K562 (cell line): ENCODE data around the gene ILDR1. TPM values are rescaled to one million over a fixed set of nuclear protein-coding genes. Genes with fewer than 3 reads are reported as not detected.

Experiments
- ATAC-seq: fragments of 200-7000 bp; cut with Tn5 transposase; 3 replicates; pipeline ENCODE4 v1.9.1; 2020; ENCODE audit warnings: moderate library complexity
- BruUV-seq: library from RNA; stranded (reverse); fragments of 400-500 nt; replicated peaks from 2 replicates; lab custom pipeline; 2021; lab: Mats Ljungman, UMichigan
- CTCF ChIA-PET: fragments of 300-600 bp; formaldehyde crosslinking; extraction: SDS; loops from one replicate; lab custom pipeline; 2021; ENCODE audit warnings: low intra/inter-chr PET ratio; lab: Yijun Ruan, JAX
- POLR2A ChIA-PET: fragments of 300-600, 350-650 bp; sonication (Branson Sonifier 250); formaldehyde crosslinking; extraction: SDS; loops from one replicate; lab custom pipeline; 2021; ENCODE audit warnings: antibody characterized with exemption, inconsistent platforms; lab: Yijun Ruan, JAX
- DNase-seq, 4 experiments: peaks; one replicate each; pipeline versions ENCODE4 v3.0.0 to v3.0.0-alpha.2; 2011 to 2018; ENCODE audit warnings: low spot score in 3 of 4, mixed read lengths in 3 of 4; ENCODE audit errors: extremely low read depth in 1 of 4
- FAIRE-seq: peaks from 2 replicates; lab custom pipeline; 2011; peaks lifted over from hg19 to GRCh38; lab: Jason Lieb, UNC
- H2AFZ ChIP-seq: 2 replicates; pipeline ENCODE4 v1.6.0; 2011; ENCODE audit warnings: low read depth, low read length, control low read depth, inconsistent platforms
- H3K27ac ChIP-seq: fragments of 200-600 bp; 3 replicates; pipeline ENCODE4 v1.8.0; 2011; ENCODE audit warnings: low read depth, mild to moderate bottlenecking, control low read depth, inconsistent platforms, low read length, moderate library complexity, mixed read lengths; ENCODE audit errors: extremely low read depth
- H3K27me3 ChIP-seq, 2 experiments: fragments of 300-600 bp in 1 of 2; 2 replicates in 1 of 2; 3 replicates in 1 of 2; pipeline versions ENCODE4 v1.6.0 to v1.8.0; 2011; ENCODE audit warnings: inconsistent platforms in 2 of 2, low read length in 2 of 2, mild to moderate bottlenecking in 1 of 2, mixed read lengths in 1 of 2, moderate library complexity in 1 of 2; ENCODE audit not compliant: control insufficient read depth in 2 of 2, insufficient read depth in 2 of 2
- H3K36me3 ChIP-seq: fragments of 300-600 bp; 3 replicates; pipeline ENCODE4 v1.8.0; 2011; ENCODE audit warnings: mild to moderate bottlenecking, low read length, inconsistent platforms; ENCODE audit not compliant: control insufficient read depth, insufficient read depth
- H3K4me1 ChIP-seq, 2 experiments: fragments of 200-600 bp in 1 of 2; replicated peaks in 1 of 2; 2 replicates in 1 of 2; 3 replicates in 1 of 2; pipeline versions ENCODE4 v1.5.1 to v1.8.0; 2011; ENCODE audit warnings: inconsistent platforms in 2 of 2, low read length in 2 of 2, mild to moderate bottlenecking in 1 of 2, mixed read lengths in 1 of 2, moderate library complexity in 1 of 2; ENCODE audit not compliant: control insufficient read depth in 2 of 2, insufficient read depth in 2 of 2
- H3K4me2 ChIP-seq: 2 replicates; pipeline ENCODE4 v1.6.1; 2011; ENCODE audit warnings: low read length, control low read depth, inconsistent platforms, mixed read lengths; ENCODE audit not compliant: insufficient read depth
- H3K4me3 ChIP-seq: fragments of 200-600 bp; sonication (generic), shearing (Covaris generic); 2 replicates; pipeline ENCODE4 v1.5.1; 2016; ENCODE audit warnings: control low read depth, inconsistent platforms
- H3K79me2 ChIP-seq: fragments of 200-600 bp; 3 replicates; pipeline ENCODE4 v1.8.0; 2011; ENCODE audit warnings: low read length, inconsistent platforms; ENCODE audit not compliant: control insufficient read depth, insufficient read depth
- H3K9ac ChIP-seq, 2 experiments: 2 replicates each; pipeline versions ENCODE4 v1.6.0 to v1.6.1; 2011; ENCODE audit warnings: low read depth in 2 of 2, low read length in 2 of 2, control low read depth in 1 of 2, inconsistent platforms in 1 of 2, mild to moderate bottlenecking in 1 of 2, mixed read lengths in 1 of 2; ENCODE audit not compliant: insufficient read depth in 1 of 2
- H3K9me1 ChIP-seq: one replicate; pipeline ENCODE4 v1.6.0; 2011; ENCODE audit warnings: inconsistent platforms, mild to moderate bottlenecking, low read length, moderate library complexity; ENCODE audit not compliant: control insufficient read depth, insufficient read depth
- H3K9me3 ChIP-seq: replicated peaks from 2 replicates; pipeline ENCODE4 v1.5.1; 2011; ENCODE audit warnings: low read depth, low read length, inconsistent platforms; ENCODE audit not compliant: control insufficient read depth, insufficient read depth
- H4K20me1 ChIP-seq: replicated peaks from 2 replicates; pipeline ENCODE4 v1.6.1; 2011; ENCODE audit warnings: low read length, inconsistent platforms, mixed read lengths; ENCODE audit not compliant: control insufficient read depth, insufficient read depth
- BACH1 ChIP-seq: fragments of 200-800 bp; sonication (Bioruptor generic); IDR thresholded peaks from 2 replicates; pipeline ENCODE4 v1.6.1; 2016; ENCODE audit warnings: missing genetic modification characterization, missing compliant biosample characterization
- CBX8 ChIP-seq: fragments of 200-600 bp; sonication (generic); IDR thresholded peaks from 2 replicates; pipeline ENCODE4 v1.6.1; 2012; ENCODE audit warnings: borderline replicate concordance, mixed run types, low read depth, mild to moderate bottlenecking, moderate library complexity, mixed read lengths, low read length, control low read depth, inconsistent platforms; ENCODE audit not compliant: poor library complexity, severe bottlenecking; ENCODE audit errors: extremely low read depth
- HSF4 ChIP-seq: fragments of 250-450 bp; sonication (Bioruptor Pico); IDR thresholded peaks from 2 replicates; pipeline ENCODE4 v2.1.2; 2022; ENCODE audit warnings: mild to moderate bottlenecking, moderate library complexity, borderline replicate concordance
- KAT8 ChIP-seq: fragments of 450-650 bp; IDR thresholded peaks from 2 replicates; pipeline ENCODE4 v1.6.1; 2016; ENCODE audit warnings: low read depth, mild to moderate bottlenecking
- MCM3 ChIP-seq: fragments of 450-650 bp; IDR thresholded peaks from 2 replicates; pipeline ENCODE4 v1.6.1; 2016
- NRF1 ChIP-seq, 2 experiments: fragments of 450-650 bp; IDR thresholded peaks in 1 of 2; conservative IDR thresholded peaks in 1 of 2; 2 replicates each; pipeline ENCODE4 v1.6.1; 2014; ENCODE audit warnings: mild to moderate bottlenecking in 2 of 2
- POLR2AphosphoS2 ChIP-seq: IDR thresholded peaks from 2 replicates; pipeline ENCODE4 v1.6.1; 2012; ENCODE audit warnings: low read length, improper control_type of control experiment
- STAT6 ChIP-seq: sonication (generic); formaldehyde crosslinking; IDR thresholded peaks from 2 replicates; pipeline ENCODE4 v1.8.1; 2023; ENCODE audit warnings: mild to moderate bottlenecking, missing genetic modification reagents
- TRIM24 ChIP-seq, 2 experiments: fragments of 450-650 bp; IDR thresholded peaks; 2 replicates each; pipeline ENCODE4 v1.6.1; 2016
- ZBED1 ChIP-seq: IDR thresholded peaks from 2 replicates; pipeline ENCODE4 v1.6.1; 2014
- WGBS: fragments of 100-300 bp; shearing (Covaris generic); methylation state at CpG from one replicate; pipeline ENCODE4 v1.1.6; 2016; ENCODE audit warnings: low coverage, mixed read lengths; ENCODE audit not compliant: insufficient coverage; ENCODE audit errors: missing lambda C conversion rate; 5-methylcytosine and 5-hydroxymethylcytosine counted together
- in situ Hi-C: fragments of 300-500 bp; cut with MboI; formaldehyde crosslinking; loops from 4 replicates; pipeline ENCODE4 v1.15.0; 2018; ENCODE audit warnings: inconsistent platforms, mixed read lengths
- intact Hi-C: fragments of 100-400 bp; cut with micrococcal nuclease; formaldehyde crosslinking; loops from 2 replicates; pipeline ENCODE4 v1.14.2; 2022
- polyA plus RNA-seq, 8 experiments: library from polyadenylated mRNA; depleted of rRNA in 4 of 8; stranded (reverse) in 5 of 8; unstranded in 3 of 8; fragments of >200 nt; fragmentation: Nextera tagmentation in 2 of 8; fragmentation: Illumina TruSeq in 1 of 8; extraction: Ambion mirVana in 2 of 8; extraction: Trizol in 1 of 8; gene quantifications; 2 replicates each; pipeline versions ENCODE4 v1.2.1 to v1.2.3, GENCODE V29; 2011 to 2014; ENCODE audit warnings: inconsistent platforms in 1 of 8, missing spikeins in 1 of 8
- total RNA-seq, 7 experiments: library from RNA; depleted of rRNA in 6 of 7; stranded (reverse); fragments of >200 nt in 6 of 7; fragmentation: Illumina TruSeq in 2 of 7; extraction: Trizol in 2 of 7; gene quantifications; 2 replicates each; pipeline versions ENCODE4 v1.2.1 to v1.2.3, GENCODE V29; 2011 to 2021; ENCODE audit warnings: low replicate concordance in 1 of 7
- TF ChIP-seq, protein P1 (sequence below): sonication (generic); formaldehyde crosslinking; IDR thresholded peaks from 2 replicates; pipeline ENCODE4 v1.8.1; 2023; ENCODE audit warnings: mild to moderate bottlenecking, missing genetic modification reagents, moderate library complexity
- TF ChIP-seq, protein P2 (sequence below): fragments of 250-450 bp; sonication (Bioruptor Pico); IDR thresholded peaks from 2 replicates; pipeline ENCODE4 v1.8.0; 2021; ENCODE audit warnings: mild to moderate bottlenecking, moderate library complexity
- TF ChIP-seq, protein P3 (sequence below): fragments of 450-650 bp; IDR thresholded peaks from 2 replicates; pipeline ENCODE4 v1.6.1; 2016; ENCODE audit warnings: low read depth, mild to moderate bottlenecking, moderate library complexity

The ILDR1 gene
- total and polyA plus RNA-seq, 9 of the 15 experiments (the other 6 are each of a cell fraction or from before 2014, with no cell fraction given), result 0.04 TPM; not detected in 8

DNA sequence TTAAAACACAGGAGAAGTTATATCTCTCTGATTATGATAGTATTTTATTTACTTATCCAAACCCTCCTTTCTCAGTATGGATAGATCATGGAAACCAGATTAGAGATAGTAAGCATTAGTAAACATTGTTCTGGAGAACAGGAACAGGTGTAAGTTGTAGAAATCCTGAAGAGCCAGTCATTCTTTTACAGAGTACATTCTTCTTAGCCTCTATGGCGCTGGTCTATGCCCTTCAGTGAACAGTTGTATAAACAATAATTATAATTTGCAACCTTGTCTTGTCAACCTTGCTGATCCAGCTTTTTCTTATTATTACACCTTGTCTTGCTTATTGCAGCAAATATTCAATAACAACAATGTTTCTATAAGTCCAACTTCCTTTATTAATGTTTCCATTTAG is 80.5 kb downstream of the ILDR1 start:
- Histone ChIP-seq H3K27me3 (no peaks in the 10 kb centered on the region), H3K4me1 (no peaks in the 10 kb centered on the region), H3K4me3 (no peak overlapping the region), H3K79me2 (no peaks in the 10 kb centered on the region), H3K36me3 (no peaks in the 10 kb centered on the region), H3K4me2 (no peak overlapping the region), H3K27ac (no peak overlapping the region), H3K9me1 (no peaks in the 10 kb centered on the region)
- in situ Hi-C loops (no loop called here), intact Hi-C loops (no loop called here)
- FAIRE-seq (no peak), DNase-seq (no peak)
- ChIA-PET POLR2A (no interaction called here), CTCF (no interaction called here)
- BruUV-seq, result no TSS peak
- TF ChIP-seq STAT6 (CRISPR knock-in tag) (no peak), POLR2AphosphoS2 (no peak), KAT8 (no peak), NRF1 (conservative IDR thresholded peaks at IDR 0.05 in 1 of 2, IDR thresholded peaks at IDR 0.05 in 1 of 2) (no peak), CBX8 (no peak), ZBED1 (no peak), MCM3 (no peak), TRIM24 (IDR thresholded peaks at IDR 0.05) (no peak), BACH1 (tag) (no peak), HSF4 (CRISPR knock-in tag) (no peak)
- TF ChIP-seq, protein P1, sequence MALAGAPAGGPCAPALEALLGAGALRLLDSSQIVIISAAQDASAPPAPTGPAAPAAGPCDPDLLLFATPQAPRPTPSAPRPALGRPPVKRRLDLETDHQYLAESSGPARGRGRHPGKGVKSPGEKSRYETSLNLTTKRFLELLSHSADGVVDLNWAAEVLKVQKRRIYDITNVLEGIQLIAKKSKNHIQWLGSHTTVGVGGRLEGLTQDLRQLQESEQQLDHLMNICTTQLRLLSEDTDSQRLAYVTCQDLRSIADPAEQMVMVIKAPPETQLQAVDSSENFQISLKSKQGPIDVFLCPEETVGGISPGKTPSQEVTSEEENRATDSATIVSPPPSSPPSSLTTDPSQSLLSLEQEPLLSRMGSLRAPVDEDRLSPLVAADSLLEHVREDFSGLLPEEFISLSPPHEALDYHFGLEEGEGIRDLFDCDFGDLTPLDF, result no peak
- TF ChIP-seq, protein P2, sequence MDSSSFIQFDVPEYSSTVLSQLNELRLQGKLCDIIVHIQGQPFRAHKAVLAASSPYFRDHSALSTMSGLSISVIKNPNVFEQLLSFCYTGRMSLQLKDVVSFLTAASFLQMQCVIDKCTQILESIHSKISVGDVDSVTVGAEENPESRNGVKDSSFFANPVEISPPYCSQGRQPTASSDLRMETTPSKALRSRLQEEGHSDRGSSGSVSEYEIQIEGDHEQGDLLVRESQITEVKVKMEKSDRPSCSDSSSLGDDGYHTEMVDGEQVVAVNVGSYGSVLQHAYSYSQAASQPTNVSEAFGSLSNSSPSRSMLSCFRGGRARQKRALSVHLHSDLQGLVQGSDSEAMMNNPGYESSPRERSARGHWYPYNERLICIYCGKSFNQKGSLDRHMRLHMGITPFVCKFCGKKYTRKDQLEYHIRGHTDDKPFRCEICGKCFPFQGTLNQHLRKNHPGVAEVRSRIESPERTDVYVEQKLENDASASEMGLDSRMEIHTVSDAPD (CRISPR knock-in tag), result no peak
- TF ChIP-seq, protein P3, sequence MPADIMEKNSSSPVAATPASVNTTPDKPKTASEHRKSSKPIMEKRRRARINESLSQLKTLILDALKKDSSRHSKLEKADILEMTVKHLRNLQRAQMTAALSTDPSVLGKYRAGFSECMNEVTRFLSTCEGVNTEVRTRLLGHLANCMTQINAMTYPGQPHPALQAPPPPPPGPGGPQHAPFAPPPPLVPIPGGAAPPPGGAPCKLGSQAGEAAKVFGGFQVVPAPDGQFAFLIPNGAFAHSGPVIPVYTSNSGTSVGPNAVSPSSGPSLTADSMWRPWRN, result no peak
- TF ChIP-seq, all 486 proteins: peak for 0
- H3K9me3 ChIP-seq, result no peaks in the 10 kb centered on the region
- whole genome bisulfite sequencing, result 0% methylated on average over 1 of the region's 1 CpG
- no peak overlapping the region for H3K9ac ChIP-seq
- no peaks in the 10 kb centered on the region for H4K20me1 ChIP-seq
- H2AFZ ChIP-seq, result no peak overlapping the region
- no peak for ATAC-seq
